Epithelial cell of esophagus (primary cell): ENCODE results near the gene MIS18A.
"Not testable (repeated sequence)": the region's sequence is repeated elsewhere in the genome, so short reads cannot be mapped to it uniquely, and the experiment has no call there.

Experiments used
- DNase-seq: peaks from one replicate; pipeline ENCODE4 v3.0.0; 2010; ENCODE audit warnings: low read depth
- H3K4me3 ChIP-seq: 2 replicates; pipeline ENCODE4 v1.5.1; 2011; ENCODE audit warnings: mild to moderate bottlenecking, low read length, control low read depth
- CTCF ChIP-seq: IDR thresholded peaks from 2 replicates; pipeline ENCODE4 v1.5.1; 2011; ENCODE audit warnings: low read depth, mild to moderate bottlenecking, low read length, control low read depth, inconsistent platforms; ENCODE audit not compliant: insufficient read depth; ENCODE audit errors: missing control alignments

MIS18A gene

GRCh38 chr21:32314806-32315205 lies 36.0 kb upstream of the MIS18A start:
- H3K4me3 ChIP-seq, result no peak overlapping the region
- no peak for DNase-seq
- no peak for TF ChIP-seq CTCF

GRCh38 chr21:32312976-32313375 lies 34.1 kb upstream of the MIS18A start:
- no peak for DNase-seq
- H3K4me3 ChIP-seq, result no peak overlapping the region
- TF ChIP-seq CTCF, result no peak

- TF ChIP-seq CTCF, result no peak
- no peak for DNase-seq
Observed at GRCh38 chr21:32312326-32312725, 33.5 kb upstream of the MIS18A start.

GRCh38 chr21:32311621-32312020 lies 32.8 kb upstream of the MIS18A start:
- no peak for DNase-seq
- TF ChIP-seq CTCF, result no peak
- no peak overlapping the region for H3K4me3 ChIP-seq

More at GRCh38 chr21:32312326-32312725, 33.5 kb upstream of the MIS18A start:
- H3K4me3 ChIP-seq, result no peak overlapping the region

GRCh38 chr21:32310976-32311375 lies 32.1 kb upstream of the MIS18A start:
- not testable (repeated sequence) for H3K4me3 ChIP-seq, DNase-seq

- DNase-seq, result no peak
- no peak overlapping the region for H3K4me3 ChIP-seq
- no peak for TF ChIP-seq CTCF
Observed at GRCh38 chr21:32309906-32310460, 31.1 kb upstream of the MIS18A start.

- H3K4me3 ChIP-seq, result no peak overlapping the region
- no peak for DNase-seq
- TF ChIP-seq CTCF, result no peak
Observed at GRCh38 chr21:32308696-32309095, 29.8 kb upstream of the MIS18A start.
